Natural killer cell (primary cell): ENCODE measurements around the gene CCDC85A. TPM values are rescaled to one million over a fixed set of nuclear protein-coding genes. Genes with fewer than 3 reads are reported as not detected.

Experiments used
- ATAC-seq, 3 donors: fragments of 150-1000 bp in 2 of 3; fragments of 200-7000 bp in 1 of 3; cut with Tn5 transposase; 1 replicate in 1 of 3; 2 replicates in 2 of 3; pipeline ENCODE4 v1.10.0; 2021; ENCODE audit warnings: mild to moderate bottlenecking in 2 of 3, moderate library complexity in 2 of 3
- DNase-seq, 2 donors: peaks; one replicate each; pipeline versions ENCODE4 v3.0.0 to v3.0.0-alpha.2; 2013 to 2021; ENCODE audit warnings: mixed read lengths in 1 of 2
- H3K27ac ChIP-seq: one replicate; pipeline ENCODE4 v1.5.1; 2013; ENCODE audit warnings: mild to moderate bottlenecking, low read length
- H3K27me3 ChIP-seq: one replicate; pipeline ENCODE4 v1.6.1; 2013; ENCODE audit warnings: low read length; ENCODE audit not compliant: control insufficient read depth, insufficient read depth
- H3K36me3 ChIP-seq: one replicate; pipeline ENCODE4 v1.6.1; 2013; ENCODE audit warnings: low read length; ENCODE audit not compliant: control insufficient read depth, insufficient read depth
- H3K4me1 ChIP-seq: one replicate; pipeline ENCODE4 v1.6.1; 2013; ENCODE audit warnings: low read length; ENCODE audit not compliant: control insufficient read depth, insufficient read depth
- H3K4me3 ChIP-seq: one replicate; pipeline ENCODE4 v1.5.1; 2013; ENCODE audit warnings: low read length
- H3K9me3 ChIP-seq: one replicate; pipeline ENCODE4 v1.6.1; 2013; ENCODE audit warnings: low read length; ENCODE audit not compliant: control insufficient read depth, insufficient read depth
- H3K27ac Mint-ChIP-seq, 2 donors: one replicate each; pipeline ENCODE4 v1.8.0; 2022; ENCODE audit warnings: mild to moderate bottlenecking in 2 of 2, mixed read lengths in 2 of 2, moderate library complexity in 1 of 2
- H3K27me3 Mint-ChIP-seq, 2 donors: one replicate each; pipeline ENCODE4 v1.8.0; 2022; ENCODE audit warnings: low read depth in 2 of 2, mixed read lengths in 2 of 2
- H3K36me3 Mint-ChIP-seq: one replicate; pipeline ENCODE4 v1.8.0; 2022; ENCODE audit warnings: mixed read lengths
- H3K4me1 Mint-ChIP-seq, 2 donors: one replicate each; pipeline ENCODE4 v1.8.0; 2022; ENCODE audit warnings: mixed read lengths in 2 of 2
- H3K4me3 Mint-ChIP-seq: one replicate; pipeline ENCODE4 v1.8.0; 2022; ENCODE audit warnings: mild to moderate bottlenecking, moderate library complexity, mixed read lengths
- H3K9me3 Mint-ChIP-seq, 2 donors: one replicate each; pipeline ENCODE4 v1.8.0; 2022; ENCODE audit warnings: mixed read lengths in 2 of 2
- CTCF ChIP-seq: fragments of 200-600 bp; IDR thresholded peaks from one replicate; pipeline ENCODE4 v1.8.0; 2022; ENCODE audit warnings: antibody characterized with exemption
- WGBS: methylation state at CpG from one replicate; pipeline ENCODE4 v1.1.7; 2013; ENCODE audit warnings: missing lambda C conversion rate; ENCODE audit not compliant: insufficient coverage; 5-methylcytosine and 5-hydroxymethylcytosine counted together
- intact Hi-C: fragments of 100-400 bp; cut with micrococcal nuclease; formaldehyde crosslinking; loops from one replicate; pipeline ENCODE4 v1.14.2; 2022
- total RNA-seq, 4 donors: library from RNA; stranded (reverse); fragments of 120-200 nt in 1 of 4; gene quantifications; one replicate each; pipeline versions ENCODE4 v1.2.3 to v1.2.4, GENCODE V29; 2013 to 2022

Gene CCDC85A
- total RNA-seq, 3 donors from 2014 or later (not counting 1 experiment from before 2014, with no cell fraction given): not detected

- DNase-seq (no peak), ATAC-seq (no peak)
- Mint-ChIP-seq H3K36me3 (no peaks in the 10 kb centered on the region), H3K9me3 (peaks cover 0 to 4% of the 10 kb centered on the region in 2 donors), H3K27me3 (peaks cover 9 to 11% of the 10 kb centered on the region in 2 donors), H3K27ac (no peak overlapping the region), H3K4me1 (no peaks in the 10 kb centered on the region), H3K4me3 (no peak overlapping the region)
- H3K27ac ChIP-seq: no peak overlapping the region
- H3K4me3 ChIP-seq: no peak overlapping the region
- no peaks in the 10 kb centered on the region for H3K36me3 ChIP-seq
- intact Hi-C loops: no loop called here
- no peak for TF ChIP-seq CTCF
- H3K4me1 ChIP-seq: no peaks in the 10 kb centered on the region
- peaks cover under 1% of the 10 kb centered on the region for H3K27me3 ChIP-seq
- peaks cover 3% of the 10 kb centered on the region for H3K9me3 ChIP-seq
Measured at GRCh38 chr2:56191617-56192016, 7.8 kb downstream of the CCDC85A start.

GRCh38 chr2:56192664-56193305 lies 9.0 kb downstream of the CCDC85A start:
- 93% methylated on average over 29 of the region's 29 CpGs for WGBS
- Histone ChIP-seq H3K4me1 (no peaks in the 10 kb centered on the region), H3K27ac (no peak overlapping the region), H3K27me3 (no peaks in the 10 kb centered on the region), H3K9me3 (peaks cover 3% of the 10 kb centered on the region), H3K36me3 (no peaks in the 10 kb centered on the region), H3K4me3 (no peak overlapping the region)
- intact Hi-C loops: no loop called here
- no peak overlapping the region for H3K27ac Mint-ChIP-seq
- no peaks in the 10 kb centered on the region for H3K36me3 Mint-ChIP-seq
- H3K4me3 Mint-ChIP-seq: no peak overlapping the region
- H3K27me3 Mint-ChIP-seq: peaks cover 0 to 9% of the 10 kb centered on the region in 2 donors
- DNase-seq (no peak), ATAC-seq (no peak)
- H3K9me3 Mint-ChIP-seq: peaks cover 0 to 4% of the 10 kb centered on the region in 2 donors
- no peak for TF ChIP-seq CTCF
- H3K4me1 Mint-ChIP-seq: no peaks in the 10 kb centered on the region

- intact Hi-C loops: no loop called here
- Histone ChIP-seq H3K4me1 (no peaks in the 10 kb centered on the region), H3K27me3 (no peaks in the 10 kb centered on the region), H3K36me3 (no peaks in the 10 kb centered on the region), H3K27ac (no peak overlapping the region), H3K9me3 (peaks cover 3% of the 10 kb centered on the region), H3K4me3 (no peak overlapping the region)
- Mint-ChIP-seq H3K36me3 (no peaks in the 10 kb centered on the region), H3K9me3 (peaks cover 0 to 4% of the 10 kb centered on the region in 2 donors), H3K27me3 (peaks cover 0 to 2% of the 10 kb centered on the region in 2 donors), H3K4me3 (no peak overlapping the region), H3K27ac (no peak overlapping the region), H3K4me1 (no peaks in the 10 kb centered on the region)
- no peak for ATAC-seq
- DNase-seq: no peak
- no peak for TF ChIP-seq CTCF
Measured at GRCh38 chr2:56195563-56195962, 11.8 kb downstream of the CCDC85A start.

GRCh38 chr2:56197816-56198215 lies 14.0 kb downstream of the CCDC85A start:
- no peak for TF ChIP-seq CTCF
- Mint-ChIP-seq H3K4me3 (no peak overlapping the region), H3K36me3 (no peaks in the 10 kb centered on the region), H3K9me3 (peaks cover 0 to 1% of the 10 kb centered on the region in 2 donors), H3K4me1 (no peaks in the 10 kb centered on the region), H3K27me3 (peaks cover 0 to 2% of the 10 kb centered on the region in 2 donors), H3K27ac (no peak overlapping the region)
- intact Hi-C loops: no loop called here
- no peak for DNase-seq
- Histone ChIP-seq H3K36me3 (no peaks in the 10 kb centered on the region), H3K4me1 (no peaks in the 10 kb centered on the region), H3K27me3 (no peaks in the 10 kb centered on the region), H3K9me3 (peaks cover 3% of the 10 kb centered on the region), H3K27ac (no peak overlapping the region), H3K4me3 (no peak overlapping the region)
- whole genome bisulfite sequencing: 93% methylated on average over 6 of the region's 7 CpGs
- no peak for ATAC-seq
